Measurements from ENCODE around the gene SPPL3. TPM values are rescaled to one million over a fixed set of nuclear protein-coding genes. Genes with fewer than 3 reads are reported as not detected.

The SPPL3 gene
- total RNA-seq, 1 experiment from 2014 or later: 39.7 TPM

GRCh38 chr12:120841525-120841924 is 62.6 kb downstream of the SPPL3 start:
- Histone ChIP-seq H3K79me2 (ENCODE audit: insufficient read depth, low read length) (peaks cover 23% of the 10 kb centered on the region), H3K36me3 (ENCODE audit: control insufficient read depth in 1 of 2, insufficient read depth in 2 of 2, low read length in 2 of 2) (no peaks in the 10 kb centered on the region), H2AFZ (ENCODE audit: low read depth, low read length, poor library complexity, severe bottlenecking) (no peak overlapping the region), H3K4me2 (ENCODE audit: low read length) (no peak overlapping the region), H3K27me3 (ENCODE audit: insufficient read depth, low read length) (no peaks in the 10 kb centered on the region), H3K27ac (ENCODE audit: low read depth, low read length) (no peak overlapping the region), H3K4me1 (ENCODE audit: control insufficient read depth in 1 of 2, insufficient read depth in 2 of 2, low read length in 2 of 2) (peaks cover 0 to 2% of the 10 kb centered on the region in 2 experiments; a peak in 2 of 4 replicates), H3K9me2 (ENCODE audit: insufficient read depth) (no peaks in the 10 kb centered on the region), H3K9ac (ENCODE audit: low read length) (no peak overlapping the region), H3K9me3 (ENCODE audit: control insufficient read depth in 1 of 2, insufficient read depth in 1 of 2, low read depth in 1 of 2, low read length in 2 of 2) (no peaks in the 10 kb centered on the region), H3K4me3 (replicated peaks in 1 of 2; ENCODE audit: low read depth in 1 of 2, low read length in 2 of 2) (no peak overlapping the region), H4K20me1 (ENCODE audit: insufficient read depth) (no peaks in the 10 kb centered on the region)
- intact Hi-C loops (cut with micrococcal nuclease): no loop called here
- no peak for TF ChIP-seq SP1 (IDR thresholded peaks at IDR 0.05; ENCODE audit: low read depth)
- TF ChIP-seq MAX (IDR thresholded peaks at IDR 0.05): no peak
- no peak for TF ChIP-seq ZFX (IDR thresholded peaks at IDR 0.05)
- RAD21 ChIA-PET (ENCODE audit: low non-redundant PET in 1 of 2, low total read pairs in 2 of 2, uncharacterized antibody in 2 of 2, unreplicated experiment in 2 of 2): no interaction called here
- DNase-seq (ENCODE audit: low read depth, low spot score) (no peak), ATAC-seq (no peak)
- CTCF ChIA-PET: no interaction called here
- no TSS peak for BruUV-seq (replicated peaks)
- POLR2A ChIA-PET: no interaction called here

GRCh38 chr12:120839503-120839902 is 64.7 kb downstream of the SPPL3 start:
- H3K4me2 ChIP-seq (ENCODE audit: low read length): no peak overlapping the region
- no peak overlapping the region for H3K9ac ChIP-seq (ENCODE audit: low read length)
- H3K27ac ChIP-seq (ENCODE audit: low read depth, low read length): no peak overlapping the region
- no peaks in the 10 kb centered on the region for H4K20me1 ChIP-seq (ENCODE audit: insufficient read depth)
- H3K36me3 ChIP-seq (ENCODE audit: control insufficient read depth in 1 of 2, insufficient read depth in 2 of 2, low read length in 2 of 2): no peaks in the 10 kb centered on the region
- peaks cover 25% of the 10 kb centered on the region; the same call in 1 of the 2 replicates for H3K79me2 ChIP-seq (ENCODE audit: insufficient read depth, low read length)
- H3K9me3 ChIP-seq (ENCODE audit: control insufficient read depth in 1 of 2, insufficient read depth in 1 of 2, low read depth in 1 of 2, low read length in 2 of 2): no peaks in the 10 kb centered on the region
- H3K4me1 ChIP-seq (ENCODE audit: control insufficient read depth in 1 of 2, insufficient read depth in 2 of 2, low read length in 2 of 2): no peaks in the 10 kb centered on the region
- ChIA-PET RAD21 (ENCODE audit: low non-redundant PET in 1 of 2, low total read pairs in 2 of 2, uncharacterized antibody in 2 of 2, unreplicated experiment in 2 of 2) (no interaction called here), CTCF (no interaction called here), POLR2A (no interaction called here)
- H2AFZ ChIP-seq (ENCODE audit: low read depth, low read length, poor library complexity, severe bottlenecking): no peak overlapping the region
- no peaks in the 10 kb centered on the region for H3K9me2 ChIP-seq (ENCODE audit: insufficient read depth)
- BruUV-seq (replicated peaks): no TSS peak
- no peaks in the 10 kb centered on the region for H3K27me3 ChIP-seq (ENCODE audit: insufficient read depth, low read length)
- H3K4me3 ChIP-seq (replicated peaks in 1 of 2; ENCODE audit: low read depth in 1 of 2, low read length in 2 of 2): no peak overlapping the region
- ATAC-seq (no peak), DNase-seq (ENCODE audit: low read depth, low spot score) (no peak)
- intact Hi-C loops (cut with micrococcal nuclease): no loop called here
- no peak for TF ChIP-seq POLR2A (IDR thresholded peaks at IDR 0.05; ENCODE audit: borderline replicate concordance, extremely low read depth, insufficient read depth, insufficient read length)
- TF ChIP-seq ZBTB33 (IDR thresholded peaks at IDR 0.05; ENCODE audit: extremely low read depth, insufficient replicate concordance, low read length): no peak
- no peak for TF ChIP-seq SP1 (IDR thresholded peaks at IDR 0.05; ENCODE audit: low read depth)
- TF ChIP-seq JUND (IDR thresholded peaks at IDR 0.05): no peak
- no peak for TF ChIP-seq SRF (IDR thresholded peaks at IDR 0.05; ENCODE audit: low read depth)
- no peak for TF ChIP-seq ATF3 (IDR thresholded peaks at IDR 0.05)
- no peak for TF ChIP-seq EZH2phosphoT487 (IDR thresholded peaks at IDR 0.05; ENCODE audit: borderline replicate concordance)
- no peak for TF ChIP-seq REST (IDR thresholded peaks at IDR 0.05; ENCODE audit: low read depth)
- no peak for TF ChIP-seq CEBPB (IDR thresholded peaks at IDR 0.05; ENCODE audit: low read depth)
- no peak for TF ChIP-seq ZFX (IDR thresholded peaks at IDR 0.05)
- no peak for TF ChIP-seq MAX (IDR thresholded peaks at IDR 0.05)

Data from HCT116 (cell line).